Chondrocyte (in vitro differentiated cells): ENCODE measurements around the gene AK4. TPM values are rescaled to one million over a fixed set of nuclear protein-coding genes. Genes with fewer than 3 reads are reported as not detected.
"Not testable (repeated sequence)": the region's sequence is repeated elsewhere in the genome, so short reads cannot be mapped to it uniquely, and the experiment has no call there.

Source experiments
- DNase-seq: peaks from one replicate; pipeline ENCODE4 v3.0.0; 2021; ENCODE audit warnings: mixed read lengths, low spot score
- H3K27ac Mint-ChIP-seq: one replicate; pipeline ENCODE4 v1.8.0; 2021; ENCODE audit warnings: mild to moderate bottlenecking, moderate library complexity, mixed read lengths; ENCODE audit not compliant: unreplicated experiment
- H3K27me3 Mint-ChIP-seq: 2 replicates; pipeline ENCODE4 v1.8.0; 2021; ENCODE audit warnings: low read depth, mixed read lengths
- H3K36me3 Mint-ChIP-seq: 2 replicates; pipeline ENCODE4 v1.8.0; 2021; ENCODE audit warnings: low read depth, mixed read lengths
- H3K4me1 Mint-ChIP-seq: 2 replicates; pipeline ENCODE4 v1.8.0; 2021; ENCODE audit warnings: low read depth, mild to moderate bottlenecking, mixed read lengths
- H3K4me3 Mint-ChIP-seq: one replicate; pipeline ENCODE4 v1.8.0; 2021; ENCODE audit warnings: mild to moderate bottlenecking, moderate library complexity, mixed read lengths; ENCODE audit not compliant: unreplicated experiment
- H3K9me3 Mint-ChIP-seq: 2 replicates; pipeline ENCODE4 v1.8.0; 2021; ENCODE audit warnings: low read depth, mixed read lengths
- CTCF ChIP-seq: fragments of 200-600 bp; sonication (generic); IDR thresholded peaks from 2 replicates; pipeline ENCODE4 v1.5.0; 2021; ENCODE audit warnings: antibody characterized with exemption, mild to moderate bottlenecking, moderate library complexity
- total RNA-seq: library from RNA; stranded (reverse); gene quantifications from 3 replicates; pipeline ENCODE4 v1.2.1, GENCODE V29; 2021

The AK4 gene
- total RNA-seq, 1 donor from 2014 or later: 87.9 TPM

- Mint-ChIP-seq H3K36me3 (peaks cover 5% of the 10 kb centered on the region), H3K4me3 (no peak overlapping the region), H3K27ac (no peak overlapping the region), H3K4me1 (peaks cover 22% of the 10 kb centered on the region), H3K27me3 (no peaks in the 10 kb centered on the region), H3K9me3 (no peaks in the 10 kb centered on the region)
- no peak for DNase-seq
- no peak for TF ChIP-seq CTCF
These were observed 2.7 kb downstream of the AK4 start for GRCh38 chr1:65150583-65151263.

- TF ChIP-seq CTCF: no peak
- H3K4me3 Mint-ChIP-seq: no peak overlapping the region
- DNase-seq: no peak
- peaks cover 5% of the 10 kb centered on the region for H3K36me3 Mint-ChIP-seq
- no peaks in the 10 kb centered on the region for H3K9me3 Mint-ChIP-seq
- H3K27me3 Mint-ChIP-seq: no peaks in the 10 kb centered on the region
- no peak overlapping the region for H3K27ac Mint-ChIP-seq
- peaks cover 22% of the 10 kb centered on the region for H3K4me1 Mint-ChIP-seq
These were observed 3.6 kb downstream of the AK4 start for GRCh38 chr1:65151641-65152040.

- peaks cover 18% of the 10 kb centered on the region for H3K4me1 Mint-ChIP-seq
- no peak for TF ChIP-seq CTCF
- no peaks in the 10 kb centered on the region for H3K27me3 Mint-ChIP-seq
- no peak overlapping the region for H3K27ac Mint-ChIP-seq
- DNase-seq: no peak
- H3K9me3 Mint-ChIP-seq: no peaks in the 10 kb centered on the region
- H3K36me3 Mint-ChIP-seq: peaks cover 7% of the 10 kb centered on the region
- H3K4me3 Mint-ChIP-seq: no peak overlapping the region
These were observed 5.6 kb downstream of the AK4 start for GRCh38 chr1:65153635-65154034.

GRCh38 chr1:65156910-65157545, 9.0 kb downstream of the AK4 start:
- Mint-ChIP-seq H3K27ac (no peak overlapping the region), H3K36me3 (peaks cover 7% of the 10 kb centered on the region), H3K9me3 (no peaks in the 10 kb centered on the region), H3K4me3 (no peak overlapping the region), H3K27me3 (no peaks in the 10 kb centered on the region), H3K4me1 (peaks cover 5% of the 10 kb centered on the region)
- no peak for DNase-seq
- no peak for TF ChIP-seq CTCF

GRCh38 chr1:65157546-65157941, 9.5 kb downstream of the AK4 start:
- Mint-ChIP-seq H3K27ac (no peak overlapping the region), H3K9me3 (no peaks in the 10 kb centered on the region), H3K4me3 (no peak overlapping the region), H3K27me3 (no peaks in the 10 kb centered on the region), H3K36me3 (peaks cover 7% of the 10 kb centered on the region), H3K4me1 (peaks cover 5% of the 10 kb centered on the region)
- DNase-seq: no peak
- TF ChIP-seq CTCF: no peak

- H3K36me3 Mint-ChIP-seq, H3K4me1 Mint-ChIP-seq, H3K4me3 Mint-ChIP-seq, H3K27ac Mint-ChIP-seq, H3K27me3 Mint-ChIP-seq, DNase-seq, H3K9me3 Mint-ChIP-seq: not testable (repeated sequence)
These were observed 11.3 kb downstream of the AK4 start for GRCh38 chr1:65159291-65159688.
